ENCODE data around the gene PCNX3.
"Not testable (repeated sequence)": the region's sequence is repeated elsewhere in the genome, so short reads cannot be mapped to it uniquely, and the experiment has no call there.

Gene PCNX3

DNA sequence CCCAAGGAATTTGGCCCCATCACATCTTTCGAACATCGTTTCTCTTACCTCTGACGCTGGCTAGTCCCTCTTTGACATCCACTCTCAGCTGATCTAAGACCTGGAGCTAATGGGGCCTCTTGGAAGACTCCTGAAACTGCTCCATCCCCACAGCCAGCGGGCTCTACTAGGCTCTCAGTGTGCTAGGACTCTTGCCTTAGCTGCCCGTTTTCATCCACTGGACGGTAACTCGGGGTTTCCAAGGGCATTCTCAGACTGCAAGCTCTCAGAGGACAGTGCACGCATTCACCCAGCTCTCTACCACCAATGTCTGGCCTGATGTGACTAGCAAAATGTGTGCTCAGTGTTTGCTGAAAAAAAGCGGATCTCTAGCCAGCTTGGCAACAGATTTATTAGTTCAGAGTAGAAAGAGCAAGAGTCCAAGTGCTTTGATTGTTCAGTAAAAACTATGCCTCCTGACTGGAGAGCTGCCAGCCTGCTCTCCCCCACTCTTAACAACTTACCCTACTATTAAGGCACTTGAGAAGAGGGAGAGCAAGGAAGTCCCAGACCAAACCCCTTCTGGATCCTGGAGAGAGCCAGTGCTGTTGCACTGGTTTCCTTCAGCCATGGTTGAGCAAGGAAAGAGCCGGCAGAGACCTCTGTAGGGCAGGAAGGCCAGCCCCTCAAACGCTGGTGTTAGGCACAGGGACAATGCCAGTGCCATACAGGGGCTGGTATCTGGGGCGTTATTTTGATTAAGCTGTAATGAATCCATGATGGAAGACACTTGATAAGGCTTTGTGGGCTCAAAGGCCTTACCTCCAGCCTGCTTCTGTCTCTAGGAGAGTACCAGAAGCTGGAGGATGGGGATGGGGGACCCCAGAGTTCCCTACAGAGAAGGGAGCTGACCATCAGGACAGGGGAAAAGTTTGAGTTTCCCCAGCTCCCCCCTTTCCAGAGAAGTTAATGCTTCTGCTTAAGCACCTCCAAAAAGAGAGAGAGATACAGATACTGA, 38.0 kb downstream of the PCNX3 start:
- FAIRE-seq, result no peak

DNA sequence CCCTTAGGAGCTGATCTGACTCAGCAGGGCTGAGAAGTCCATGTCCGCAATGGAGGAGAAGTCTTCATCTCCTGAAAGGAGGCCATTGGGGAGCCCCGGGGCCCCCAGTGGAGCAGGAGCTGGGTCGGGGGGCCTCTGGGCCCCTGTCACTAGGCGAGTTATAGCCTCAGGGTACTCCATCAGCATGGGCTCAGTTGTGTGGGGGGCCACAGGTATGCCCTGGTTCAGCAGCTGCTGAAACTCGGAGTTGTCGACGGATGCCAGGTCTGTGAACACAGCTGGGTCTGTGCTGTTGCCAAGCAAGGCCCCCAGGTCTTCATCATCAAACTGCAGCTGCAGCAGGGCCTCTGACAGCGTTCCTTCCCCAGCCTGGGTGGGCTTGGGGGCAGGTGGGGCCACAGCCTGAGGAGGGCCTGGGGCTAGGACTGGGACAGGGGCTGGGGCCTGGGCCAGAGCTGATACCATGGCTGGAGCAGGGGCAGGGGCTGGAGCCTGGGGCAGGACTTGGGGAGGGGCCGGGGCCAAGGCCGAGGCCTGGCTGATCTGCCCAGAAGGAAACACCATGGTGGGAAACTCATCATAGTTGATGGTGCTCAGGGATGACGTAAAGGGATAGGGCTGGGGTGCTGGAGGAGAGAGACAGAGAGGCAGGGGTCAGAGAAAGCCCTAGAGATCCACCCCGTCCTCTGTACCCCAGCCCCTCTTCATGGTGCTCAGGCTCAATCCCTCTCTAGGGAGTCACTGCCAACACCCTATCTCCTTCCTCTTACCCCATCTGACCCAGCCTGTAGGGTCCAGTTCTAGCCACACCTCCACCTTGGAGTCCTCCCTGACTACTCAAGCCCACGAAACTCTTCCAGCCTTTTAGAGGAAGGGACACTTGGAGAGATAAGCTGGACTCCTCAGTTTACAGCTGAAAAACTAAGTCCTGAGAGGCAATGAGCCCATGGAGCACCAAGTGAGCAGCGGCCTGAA, 39.1 kb downstream of the PCNX3 start:
- DNase-seq (ENCODE audit: low spot score), result no peak
- no peak for FAIRE-seq

More for the DNA sequence above, 38.0 kb downstream of the PCNX3 start:
- DNase-seq (ENCODE audit: low spot score), result no peak

DNA sequence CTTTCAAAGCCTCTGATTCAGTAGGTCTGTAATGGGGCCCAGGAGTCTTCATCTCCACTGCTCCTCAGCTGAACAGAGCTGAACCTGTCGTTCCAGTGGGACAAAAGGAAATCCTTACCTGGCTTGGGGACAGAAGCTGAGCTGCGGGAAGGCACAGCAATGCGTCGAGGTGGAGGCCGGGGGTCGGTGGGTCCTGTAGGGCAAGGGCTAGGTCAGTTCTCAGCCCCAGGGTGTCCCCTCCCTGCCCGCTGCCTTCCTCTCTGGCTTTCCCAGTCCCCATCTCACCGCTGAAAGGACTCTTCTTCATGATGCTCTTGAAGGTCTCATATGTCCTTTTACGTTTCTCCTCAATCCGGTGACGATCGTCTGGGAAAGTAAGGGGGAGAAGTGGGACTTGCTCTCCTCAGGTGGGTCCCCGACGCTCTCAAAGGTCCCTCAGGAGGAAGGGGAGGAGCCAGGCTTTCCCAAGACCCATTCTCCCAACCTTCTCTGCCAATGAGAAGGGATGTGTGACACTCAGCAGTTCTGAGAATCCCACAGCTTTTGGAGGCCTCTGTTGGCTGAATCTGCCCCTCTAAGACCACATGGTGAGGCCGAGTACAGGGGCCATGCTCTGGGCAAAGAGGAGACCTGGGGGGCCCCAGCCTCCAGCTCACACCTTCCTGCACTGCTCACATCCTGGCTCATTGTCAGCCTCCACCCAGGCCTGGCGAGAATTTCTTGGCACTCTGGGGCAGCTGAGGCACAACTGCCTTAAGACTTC, 40.2 kb downstream of the PCNX3 start:
- DNase-seq (ENCODE audit: low spot score) (no peak), FAIRE-seq (no peak)

DNA sequence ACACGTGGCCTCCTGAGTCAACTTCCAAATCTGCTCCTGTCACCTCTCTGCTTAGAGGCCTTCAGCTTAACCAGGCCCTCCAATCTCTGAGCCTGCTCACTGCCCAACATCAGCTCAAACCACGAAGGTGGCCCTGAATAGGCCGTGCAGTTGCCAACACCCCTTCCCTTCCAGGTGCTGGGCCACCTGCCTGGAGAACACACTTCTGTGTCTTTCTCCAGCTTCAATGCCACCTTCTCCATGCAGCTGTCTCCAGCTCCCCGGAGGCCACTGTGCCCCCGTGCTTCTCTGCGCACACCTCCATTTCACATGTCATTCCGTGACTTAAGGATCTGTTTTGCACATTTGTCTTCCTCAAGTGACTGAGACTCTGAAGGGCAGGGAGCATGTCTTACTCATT, 41.9 kb downstream of the PCNX3 start:
- FAIRE-seq, result no peak
- DNase-seq (ENCODE audit: low spot score), result no peak

DNA sequence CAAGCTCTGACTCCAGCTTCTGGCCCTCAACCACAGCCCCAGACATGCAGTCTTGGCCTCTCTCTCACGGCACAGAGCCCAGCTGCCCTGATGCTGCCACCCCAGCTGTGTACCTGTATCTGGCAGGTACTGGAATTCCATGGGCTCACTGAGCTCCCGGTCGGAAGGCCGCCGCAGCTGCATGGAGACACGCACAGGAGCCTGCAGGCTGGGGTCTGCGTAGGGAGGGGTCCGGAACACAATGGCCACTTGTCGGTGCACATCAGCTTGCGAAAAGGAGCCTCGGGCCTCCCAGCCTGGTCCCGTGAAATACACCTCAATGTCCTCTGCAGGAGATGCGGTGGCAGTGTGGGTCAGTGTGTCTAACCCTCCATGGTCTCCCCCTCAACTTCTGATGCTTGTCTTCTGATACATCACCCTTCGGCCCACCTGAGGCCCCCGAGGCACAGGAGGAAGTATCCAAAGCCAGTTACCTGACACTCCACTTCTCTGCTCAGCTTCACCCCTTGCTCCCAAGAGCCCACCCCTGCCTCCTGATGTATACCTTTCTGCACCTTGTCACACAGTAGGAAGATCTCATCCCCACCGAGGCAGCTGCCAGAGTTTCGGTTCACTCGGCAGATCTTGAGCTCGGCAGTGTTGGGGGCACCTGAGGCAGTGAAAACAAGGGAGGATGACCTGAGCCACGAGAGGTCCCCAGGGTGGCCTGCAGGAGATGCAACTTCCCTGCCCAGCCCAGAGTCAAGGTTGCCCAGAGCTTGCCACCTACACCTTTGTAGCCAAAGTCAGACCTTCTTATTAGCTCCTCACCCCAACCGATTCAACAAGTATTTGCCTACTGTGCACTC, 42.8 kb downstream of the PCNX3 start:
- FAIRE-seq (no peak), DNase-seq (ENCODE audit: low spot score) (no peak)

DNA sequence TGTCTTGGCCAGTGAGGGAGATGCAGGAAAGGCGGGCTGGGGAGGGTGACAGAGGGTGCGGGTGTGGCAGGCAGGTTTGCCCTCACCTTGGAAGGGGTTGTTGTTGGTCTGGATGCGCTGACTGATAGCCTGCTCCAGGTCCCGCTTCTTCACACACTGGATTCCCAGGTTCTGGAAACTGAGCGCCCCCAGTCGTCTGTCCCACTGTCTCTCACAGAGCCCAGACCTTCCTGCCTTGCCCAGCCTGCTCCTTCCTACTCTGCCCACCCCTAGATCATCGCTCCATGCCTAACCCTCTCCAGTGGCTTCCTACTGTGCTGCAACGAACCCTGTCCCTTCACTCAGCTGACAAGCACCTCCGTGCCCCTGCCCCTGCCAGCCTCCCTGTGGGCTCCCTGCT, 44.5 kb downstream of the PCNX3 start:
- FAIRE-seq (no peak), DNase-seq (ENCODE audit: low spot score) (no peak)

DNA sequence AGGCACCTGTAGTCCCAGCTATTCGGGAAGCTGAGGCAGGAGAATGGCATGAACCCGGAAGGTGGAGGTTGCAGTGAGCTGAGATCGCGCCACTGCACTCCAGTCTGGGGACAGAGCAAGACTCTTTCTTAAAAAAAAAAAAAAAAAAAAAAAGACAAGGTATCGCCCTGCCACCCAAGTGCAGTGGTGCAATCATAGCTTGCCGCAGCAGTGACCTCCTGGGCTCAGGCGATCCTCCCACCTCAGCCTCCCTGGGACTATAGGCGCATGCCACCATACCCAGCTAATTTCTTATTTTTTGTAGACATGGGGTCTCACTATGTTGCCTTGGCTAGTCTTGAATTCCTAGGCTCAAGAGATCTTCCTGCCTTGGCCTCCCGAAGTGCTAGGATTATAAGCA, 45.3 kb downstream of the PCNX3 start:
- FAIRE-seq; DNase-seq (ENCODE audit: low spot score): not testable (repeated sequence)

DNA sequence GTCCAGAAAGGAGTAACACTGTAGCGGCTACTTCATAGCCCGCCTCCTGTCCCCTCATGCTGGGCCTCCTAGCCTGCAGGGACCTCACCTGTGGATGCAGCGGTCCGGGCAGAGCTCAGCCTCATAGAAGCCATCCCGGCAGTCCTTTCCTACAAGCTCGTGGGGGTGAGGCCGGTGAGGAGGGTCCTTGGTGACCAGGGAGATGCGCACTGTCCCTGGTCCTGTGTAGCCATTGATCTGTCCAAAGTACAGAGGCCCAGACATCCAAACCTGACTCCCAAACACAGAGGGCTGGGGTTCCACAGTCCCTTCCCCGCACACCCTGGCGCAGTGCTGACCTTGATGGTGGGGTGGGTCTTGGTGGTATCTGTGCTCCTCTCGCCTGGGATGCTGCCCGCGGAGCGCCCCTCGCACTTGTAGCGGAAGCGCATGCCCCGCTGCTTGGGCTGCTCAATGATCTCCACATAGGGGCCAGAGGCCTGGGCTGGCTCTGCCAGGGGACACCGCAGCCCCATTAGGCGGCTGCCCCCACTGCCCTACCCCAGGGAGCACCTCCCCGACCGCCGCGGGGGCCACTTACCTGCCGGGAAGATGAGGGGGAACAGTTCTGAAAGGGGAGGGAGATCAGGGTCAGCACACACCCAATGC, 46.1 kb downstream of the PCNX3 start:
- no peak for FAIRE-seq
- no peak for DNase-seq (ENCODE audit: low spot score)

DNA sequence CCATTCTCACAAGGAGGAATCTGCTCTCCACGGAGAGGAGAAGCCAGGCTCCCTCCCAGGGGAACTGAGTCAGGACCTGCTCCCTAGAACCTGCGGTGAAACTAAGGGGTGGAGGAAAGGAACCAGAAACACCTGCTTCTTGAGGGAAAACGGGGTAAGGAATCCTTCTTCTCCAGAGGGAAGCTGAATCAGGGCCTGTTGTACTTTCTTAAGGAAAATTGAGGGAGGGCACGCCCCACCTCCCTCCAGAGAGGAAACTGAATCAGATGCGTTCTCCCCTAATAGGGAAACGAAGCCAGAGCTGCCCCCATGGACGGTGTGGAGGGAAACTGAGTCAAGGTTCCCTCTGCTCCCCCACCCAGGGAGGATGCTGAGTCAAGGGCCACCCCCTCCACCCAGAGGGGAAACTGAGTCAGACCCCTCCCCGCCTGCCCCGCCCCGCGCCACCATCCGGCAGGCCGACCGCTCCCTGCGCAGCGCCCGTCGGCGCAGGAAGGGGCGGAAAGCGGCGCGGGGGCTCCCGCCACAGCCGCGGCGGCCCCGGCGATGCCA, 46.7 kb downstream of the PCNX3 start:
- FAIRE-seq, result no peak
- no peak for DNase-seq (ENCODE audit: low spot score)

DNA sequence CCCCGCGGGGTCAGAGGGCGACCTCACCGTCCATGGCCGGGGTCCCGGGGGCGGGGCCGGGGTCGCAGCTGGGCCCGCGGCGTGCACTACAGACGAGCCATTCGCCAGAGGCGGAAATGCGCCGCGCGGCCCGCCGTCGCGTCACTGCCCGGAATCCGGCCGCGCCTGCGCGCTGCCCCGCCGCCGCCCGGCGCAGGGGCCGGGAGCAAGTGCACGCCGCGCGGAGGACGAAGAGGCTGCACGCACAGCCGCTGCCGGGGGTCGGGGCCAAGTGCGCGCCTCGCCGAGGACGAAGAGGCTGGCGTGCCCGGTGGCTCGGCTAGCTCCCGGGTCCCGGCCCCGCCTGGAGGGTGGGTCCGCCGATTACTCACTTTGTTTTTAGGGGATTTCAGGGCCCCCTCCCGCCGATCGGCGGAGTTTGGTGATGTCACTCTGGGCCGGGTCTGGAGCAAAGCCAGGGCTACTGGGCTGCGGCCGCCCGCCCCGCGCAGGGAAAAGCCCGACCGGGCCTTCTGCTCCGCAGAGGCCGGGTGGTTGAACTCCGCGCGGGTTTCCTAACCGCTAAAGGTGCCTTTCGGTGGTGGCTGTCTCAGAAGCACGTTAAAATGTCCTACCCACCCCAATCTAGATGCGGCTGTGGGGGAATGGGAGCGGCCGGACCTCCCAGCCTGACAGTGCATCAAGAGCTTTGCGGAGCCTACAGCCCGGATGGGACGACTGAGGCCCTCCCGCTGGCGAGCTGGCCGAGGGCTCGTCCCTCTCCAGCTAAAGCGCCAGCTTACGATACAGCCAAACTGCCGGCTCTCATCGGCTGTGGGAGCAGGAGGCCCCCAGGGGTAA, 47.4 kb downstream of the PCNX3 start, which contains the start of gene RELA:
Gene RELA, minus strand, starts transcription at position 118 of the 840 bp plus-strand sequence. Its CDS starts 84 bp downstream, at position 34.
- FAIRE-seq, result peak; percentile 98
- peak; percentile 96 for DNase-seq (ENCODE audit: low spot score)

DNA sequence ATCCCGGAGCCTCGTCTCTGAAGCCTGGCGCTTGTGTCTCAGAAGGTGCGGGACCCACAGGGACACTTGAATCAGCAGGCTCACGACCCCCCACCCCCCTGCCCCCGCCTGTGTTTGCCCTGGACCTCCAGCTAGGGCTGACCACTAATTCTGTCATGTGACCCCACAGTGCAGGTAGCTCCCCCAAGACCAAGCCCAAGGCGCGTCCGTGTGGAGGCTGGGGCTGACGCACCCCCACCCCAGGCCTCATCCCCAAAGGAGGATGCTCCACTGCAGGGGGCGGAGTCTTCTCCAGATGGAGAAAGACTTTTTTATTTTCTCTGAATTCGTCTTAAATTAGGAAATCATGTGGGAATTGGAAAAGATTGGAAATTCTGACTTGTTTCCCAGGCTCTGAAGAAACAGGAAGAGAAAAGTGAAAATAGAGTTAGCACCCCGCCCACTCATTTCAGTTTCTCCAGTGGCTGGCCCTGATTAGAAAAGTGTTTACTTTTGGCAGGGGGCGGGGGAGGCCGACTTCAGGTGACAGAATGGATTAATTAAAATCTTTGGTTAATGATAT, 48.1 kb downstream of the PCNX3 start:
- no peak for FAIRE-seq
- DNase-seq (ENCODE audit: low spot score), result peak; percentile 57

DNA sequence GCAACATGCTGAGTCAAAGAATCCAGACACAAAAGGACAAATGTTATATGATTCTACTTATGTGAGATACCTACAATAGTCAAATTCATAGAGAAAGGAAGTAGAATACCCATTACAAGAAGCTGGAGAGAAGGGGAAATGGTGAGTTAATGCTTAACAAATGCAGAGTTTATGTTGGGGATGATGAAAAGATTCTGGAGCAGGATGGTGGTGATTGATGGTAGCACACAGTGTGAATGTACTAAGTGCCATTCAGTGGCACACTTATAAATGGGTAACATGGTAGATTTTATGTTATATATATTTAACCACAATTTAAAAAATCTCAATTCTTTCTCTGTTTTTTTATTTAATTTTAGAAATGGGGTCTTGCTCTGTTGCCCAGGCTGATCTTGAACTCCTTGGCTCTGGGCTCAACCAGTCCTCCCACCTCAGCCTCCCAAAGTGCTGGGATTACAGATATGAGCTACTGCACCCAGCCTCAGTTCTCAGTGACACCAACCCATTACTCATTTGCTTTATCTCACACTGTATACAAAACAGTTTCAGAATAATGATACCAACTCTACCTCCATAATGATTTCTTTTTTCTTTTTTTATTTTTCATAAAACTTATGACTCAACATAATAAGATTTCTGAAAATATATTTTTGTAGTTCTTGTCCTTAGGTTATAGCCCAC, 56.7 kb downstream of the PCNX3 start:
- no peak for FAIRE-seq

DNA sequence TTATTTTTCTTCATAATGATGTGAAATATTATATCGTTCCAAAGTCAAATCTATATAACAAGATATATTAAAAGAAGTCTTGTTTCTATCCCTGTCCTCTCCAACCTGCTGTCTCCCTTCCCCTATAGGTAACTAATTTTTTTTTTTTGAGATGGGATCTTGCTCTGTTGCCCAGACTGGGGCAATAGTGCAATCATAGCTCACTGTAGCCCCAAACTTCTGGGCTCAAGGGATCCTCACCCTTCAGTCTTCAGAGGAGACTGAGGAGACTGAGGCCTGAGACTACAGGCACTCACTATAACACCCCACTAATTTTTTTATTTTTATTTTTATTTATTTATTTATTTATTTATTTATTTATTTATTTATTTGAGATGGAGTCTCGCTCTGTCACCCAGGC, 57.4 kb downstream of the PCNX3 start:
- no peak for DNase-seq (ENCODE audit: low spot score)
- FAIRE-seq, result no peak

More for the DNA sequence above, 56.7 kb downstream of the PCNX3 start:
- no peak for DNase-seq (ENCODE audit: low spot score)

DNA sequence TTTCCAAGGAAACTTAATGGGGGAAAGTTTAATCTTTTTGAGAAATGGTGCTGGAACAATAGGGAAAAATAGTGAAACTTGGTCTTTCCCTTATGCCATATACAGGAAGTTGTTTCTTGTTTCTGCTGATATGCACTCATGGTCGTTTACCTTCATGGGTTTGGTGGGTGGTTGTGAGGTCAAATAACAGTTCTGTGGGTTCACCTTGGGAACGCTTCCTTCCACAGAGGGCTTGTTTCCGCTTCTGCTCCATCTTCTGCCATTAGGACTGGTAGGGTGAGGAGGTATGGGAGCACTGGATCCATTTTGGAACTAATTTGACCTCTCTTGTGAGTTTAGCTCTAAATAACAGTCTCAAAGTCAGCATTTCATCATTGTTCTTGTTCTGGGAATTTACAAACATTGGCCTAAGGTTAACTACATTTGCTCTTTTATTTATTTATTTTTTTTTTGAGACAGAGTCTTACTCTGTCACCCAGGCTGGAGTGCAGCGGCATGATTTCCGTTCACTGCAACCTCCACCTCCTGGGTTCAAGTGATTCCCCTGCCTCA, 64.7 kb downstream of the PCNX3 start:
- DNase-seq (ENCODE audit: low spot score) (no peak), FAIRE-seq (no peak)

DNA sequence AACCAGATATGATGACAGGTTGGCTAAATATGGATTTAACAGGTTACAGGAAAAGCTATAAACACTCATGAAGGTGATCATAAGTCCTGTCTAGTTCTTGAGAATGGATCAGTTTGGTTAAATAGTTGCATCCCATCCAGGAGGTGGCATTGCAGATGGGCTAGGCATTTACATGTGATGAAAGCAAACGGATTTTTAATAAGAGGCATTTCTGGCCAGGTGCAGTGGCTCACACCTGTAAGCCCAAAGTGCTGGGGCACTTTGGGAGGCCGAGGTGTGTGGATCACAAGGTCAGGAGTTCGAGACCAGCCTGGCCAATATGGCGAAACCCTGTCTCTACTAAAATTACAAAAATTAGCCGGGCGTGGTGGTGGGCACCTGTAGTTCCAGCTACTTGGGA, 67.9 kb downstream of the PCNX3 start:
- not testable (repeated sequence) for DNase-seq (ENCODE audit: low spot score); FAIRE-seq

DNA sequence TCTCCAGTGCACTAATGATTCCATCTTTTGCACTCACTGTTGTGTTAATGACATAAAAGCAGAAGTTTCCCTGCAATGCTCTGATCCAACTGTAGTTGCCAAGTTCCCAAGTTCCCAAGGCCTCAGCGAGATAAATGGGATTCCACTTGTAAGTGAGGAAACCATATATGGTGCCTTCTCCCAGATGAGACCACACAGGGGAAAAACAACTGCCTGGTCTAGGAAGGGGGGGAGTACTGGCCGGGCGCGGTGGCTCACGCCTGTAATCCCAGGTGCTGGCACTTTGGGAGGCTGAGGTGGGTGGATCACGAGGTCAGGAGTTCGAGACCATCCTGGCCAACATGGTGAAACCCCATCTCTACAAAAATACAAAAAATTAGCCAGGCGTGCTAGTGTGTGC, 70.4 kb downstream of the PCNX3 start:
- DNase-seq (ENCODE audit: low spot score), result no peak
- no peak for FAIRE-seq

Data from urothelium cell line (cell line).